K562 treated with DMSO at 1 percent for 4 hours (cell line): ENCODE measurements around the gene PGM2. TPM values are rescaled to one million over a fixed set of nuclear protein-coding genes. Genes with fewer than 3 reads are reported as not detected.

ENCODE experiments used
- total RNA-seq: library from RNA; unstranded; fragments of 300-600 nt; gene quantifications from 2 replicates; pipeline ENCODE4 v1.2.3, GENCODE V29; 2022; ENCODE audit not compliant: insufficient read depth

The PGM2 gene
- 9.5 and 13.8 TPM in 2 replicates for total RNA-seq

GRCh38 chr4:37826295-37827029, at the start of gene PGM2:
TSS of gene PGM2 (plus strand) at chr4:37826686. CDS start at chr4:37826733, 47 bp downstream.

DNA sequence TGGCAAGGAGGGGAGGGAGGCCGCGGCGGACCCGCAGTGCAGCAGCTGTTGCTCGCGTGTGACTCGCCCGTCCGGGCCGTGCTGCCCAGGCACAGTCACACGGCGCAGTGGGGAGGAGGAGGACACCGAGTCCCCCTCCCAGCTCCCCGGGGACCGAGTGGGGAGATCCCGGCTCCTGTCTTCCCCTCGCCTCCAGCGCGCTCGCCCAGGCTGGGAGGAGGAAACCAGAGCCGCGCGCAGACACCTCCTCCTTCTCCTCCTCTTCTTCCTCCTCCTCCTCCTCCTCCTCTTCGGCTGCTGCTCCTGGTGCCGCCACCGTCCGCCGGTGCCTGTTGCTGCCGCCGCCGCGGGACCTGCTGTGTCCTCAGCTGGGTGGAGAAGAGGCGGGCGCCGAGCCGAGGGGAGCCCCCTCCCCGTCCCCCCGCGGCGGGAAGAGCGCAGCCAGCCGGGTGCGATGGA, 64.3 kb downstream of the PGM2 start, which contains the start of gene TBC1D1:
TSS of gene TBC1D1 (plus strand) at position 284 of the 459 bp plus-strand sequence. CDS start 11,012 bp downstream, outside the sequence.

Other genes starting within 250 kb of the PGM2 start
- gene RELL1, start 140.3 kb upstream of the PGM2 start, total RNA-seq: 0.53 TPM in 1 of 2 replicates, not detected in the other
- 4.3 and 5.1 TPM in 2 replicates for gene TBC1D1, start 64.4 kb downstream of the PGM2 start, total RNA-seq
- gene PTTG2, start 133.7 kb downstream of the PGM2 start, total RNA-seq: not detected in 2 replicates